ENCODE data around the gene SEMA5B. TPM values are rescaled to one million over a fixed set of nuclear protein-coding genes. Genes with fewer than 3 reads are reported as not detected.

The SEMA5B gene
- polyA plus RNA-seq, 1 of the 3 experiments (the other 2 are of a cell fraction) = 0.43 TPM

- 81% methylated on average over 3 of the region's 3 CpGs for WGBS (ENCODE audit: low lambda C conversion rate)
- Histone ChIP-seq H3K79me2 (ENCODE audit: insufficient read depth) (no peaks in the 10 kb centered on the region), H3K27ac (ENCODE audit: low read depth in 2 of 2, low read length in 1 of 2) (no peak overlapping the region), H3K36me3 (replicated peaks in 1 of 2; ENCODE audit: control insufficient read depth in 1 of 2, insufficient read depth in 2 of 2, low read length in 1 of 2) (no peaks in the 10 kb centered on the region), H3K4me2 (no peak overlapping the region), H3K9me3 (no peaks in the 10 kb centered on the region), H3K9ac (no peak overlapping the region), H2AFZ (ENCODE audit: low read depth) (no peak overlapping the region), H3F3A (replicated peaks; ENCODE audit: insufficient read depth) (no peaks in the 10 kb centered on the region), H3K4me1 (ENCODE audit: control insufficient read depth in 1 of 2, insufficient read depth in 2 of 2, low read depth in 1 of 2, low read length in 1 of 2) (peaks cover 0 to 8% of the 10 kb centered on the region in 2 experiments; a peak in 1 of 4 replicates), H3K9me2 (no peaks in the 10 kb centered on the region), H3K27me3 (ENCODE audit: insufficient read depth) (no peaks in the 10 kb centered on the region), H3K4me3 (ENCODE audit: low read depth in 2 of 2, low read length in 1 of 2) (no peak overlapping the region), H4K20me1 (ENCODE audit: insufficient read depth) (no peaks in the 10 kb centered on the region)
- CTCF ChIA-PET = interaction anchor here (1.0 to 11.3 kb wide), 5 partner anchors 10 to 566 kb away, joined by 3 to 106 read pairs (median 4); no protein-coding TSS in a partner anchor
- TF ChIP-seq FOSL2 (IDR thresholded peaks at IDR 0.05; ENCODE audit: borderline replicate concordance, low read depth) = peak; percentile 5; the same call in 1 of the 2 replicates
- peak; percentile 10; the same call in 1 of the 2 replicates for TF ChIP-seq CTCF (IDR thresholded peaks at IDR 0.05)
- no peak for TF ChIP-seq RXRA (IDR thresholded peaks at IDR 0.05; ENCODE audit: borderline replicate concordance, low read depth)
- POLR2A ChIA-PET = no interaction called here
- DNase-seq = no peak
Measured at GRCh38 chr3:122952520-122952919, 75.0 kb downstream of the SEMA5B start.

GRCh38 chr3:122948408-122948807 is 79.2 kb downstream of the SEMA5B start:
- H3K4me1 ChIP-seq (ENCODE audit: control insufficient read depth in 1 of 2, insufficient read depth in 2 of 2, low read depth in 1 of 2, low read length in 1 of 2) = peaks cover 4 to 10% of the 10 kb centered on the region in 2 experiments; a peak in 2 of 4 replicates
- WGBS (ENCODE audit: low lambda C conversion rate) = 83% methylated on average over 6 of the region's 7 CpGs
- H3K9me3 ChIP-seq = no peaks in the 10 kb centered on the region
- no peaks in the 10 kb centered on the region for H4K20me1 ChIP-seq (ENCODE audit: insufficient read depth)
- ChIA-PET CTCF (interaction anchor here (0.7 to 15.7 kb wide), 6 partner anchors 9 to 90 kb away, joined by 3 to 342 read pairs (median 3); partner anchors contain the start of gene SEMA5B), POLR2A (no interaction called here)
- H3F3A ChIP-seq (replicated peaks; ENCODE audit: insufficient read depth) = no peaks in the 10 kb centered on the region
- no peak overlapping the region for H3K27ac ChIP-seq (ENCODE audit: low read depth in 2 of 2, low read length in 1 of 2)
- H3K9me2 ChIP-seq = no peaks in the 10 kb centered on the region
- no peak for DNase-seq
- TF ChIP-seq CTCF (IDR thresholded peaks at IDR 0.05) (0 out of 2 replicates have a peak, but pooled peaks have one; percentile 11), SMC3 (IDR thresholded peaks at IDR 0.05; ENCODE audit: low read depth, low read length) (peak; percentile 38; the same call in 1 of the 2 replicates), POLR2AphosphoS5 (IDR thresholded peaks at IDR 0.05; ENCODE audit: low read depth, low read length) (no peak), RAD21 (IDR thresholded peaks at IDR 0.05; ENCODE audit: low read length) (peak; percentile 50)
- H3K79me2 ChIP-seq (ENCODE audit: insufficient read depth) = no peaks in the 10 kb centered on the region
- no peaks in the 10 kb centered on the region for H3K27me3 ChIP-seq (ENCODE audit: insufficient read depth)
- H2AFZ ChIP-seq (ENCODE audit: low read depth) = no peak overlapping the region
- H3K36me3 ChIP-seq (replicated peaks in 1 of 2; ENCODE audit: control insufficient read depth in 1 of 2, insufficient read depth in 2 of 2, low read length in 1 of 2) = no peaks in the 10 kb centered on the region
- no peak overlapping the region for H3K4me3 ChIP-seq (ENCODE audit: low read depth in 2 of 2, low read length in 1 of 2)
- H3K4me2 ChIP-seq = no peak overlapping the region
- H3K9ac ChIP-seq = no peak overlapping the region
